Ishikawa (cell line): ENCODE measurements around the gene FBXO41.

Source experiments
- EP300 ChIP-seq: IDR thresholded peaks from 2 replicates; pipeline ENCODE4 v1.6.1; 2012; ENCODE audit warnings: borderline replicate concordance
- FOXM1 ChIP-seq: IDR thresholded peaks from 2 replicates; pipeline ENCODE4 v1.6.1; 2012; ENCODE audit warnings: low read depth, borderline replicate concordance
- NFIC ChIP-seq: IDR thresholded peaks from 2 replicates; pipeline ENCODE4 v1.6.1; 2012
- RAD21 ChIP-seq: IDR thresholded peaks from 2 replicates; pipeline ENCODE4 v1.6.1; 2012; ENCODE audit warnings: low read depth
- TF ChIP-seq, protein P1 (sequence below): IDR thresholded peaks from 2 replicates; pipeline ENCODE4 v1.6.1; 2012

DNA sequence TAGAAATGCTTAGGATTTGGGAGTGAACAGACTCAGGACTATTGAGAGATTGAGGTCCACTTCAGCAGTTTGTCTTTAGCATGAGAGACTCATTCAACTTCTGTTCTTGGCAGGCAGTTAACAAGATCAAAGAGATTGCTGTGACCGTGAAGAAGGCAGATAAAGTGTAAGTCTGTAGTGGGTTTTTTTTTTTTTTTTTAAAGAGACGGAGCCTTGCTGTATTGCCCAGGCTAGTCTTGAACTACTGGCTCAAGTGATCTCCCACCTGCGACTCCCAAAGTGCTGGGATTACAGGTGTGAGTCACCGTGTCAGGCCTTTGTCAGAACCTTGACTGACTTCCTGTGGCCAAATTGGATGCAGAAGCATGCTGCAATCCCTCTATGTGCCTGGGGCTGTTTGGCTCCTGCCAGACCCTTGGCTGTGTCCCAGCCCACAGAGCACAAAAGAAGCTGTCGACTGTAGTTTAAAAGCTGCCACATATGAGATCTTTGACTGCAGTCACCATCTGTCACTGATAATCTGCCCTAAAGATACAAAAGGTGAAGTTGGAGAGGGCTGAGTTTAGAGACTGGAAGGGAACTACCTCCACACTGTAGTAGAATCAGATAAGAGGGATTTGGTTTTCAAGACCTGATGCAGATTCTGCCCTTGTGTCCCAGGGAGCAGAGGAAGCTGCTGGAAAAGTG lies 40.3 kb downstream of the FBXO41 start:
- TF ChIP-seq, protein P1, sequence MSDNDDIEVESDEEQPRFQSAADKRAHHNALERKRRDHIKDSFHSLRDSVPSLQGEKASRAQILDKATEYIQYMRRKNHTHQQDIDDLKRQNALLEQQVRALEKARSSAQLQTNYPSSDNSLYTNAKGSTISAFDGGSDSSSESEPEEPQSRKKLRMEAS = no peak
- TF ChIP-seq EP300 = no peak
- TF ChIP-seq RAD21 = no peak
- no peak for TF ChIP-seq FOXM1
- TF ChIP-seq NFIC = no peak
